Measurements from ENCODE around the gene FBXW7.

FBXW7 gene

GRCh38 chr4:152421576-152421975, 114.3 kb downstream of the FBXW7 start:
- no peak for DNase-seq

- DNase-seq: no peak
Measured at GRCh38 chr4:152419809-152420208, 116.1 kb downstream of the FBXW7 start.

GRCh38 chr4:152417673-152418072, 118.2 kb downstream of the FBXW7 start:
- no peak for DNase-seq

GRCh38 chr4:152415980-152416379, 119.9 kb downstream of the FBXW7 start:
- DNase-seq: no peak

- no peak for DNase-seq
Measured at GRCh38 chr4:152408514-152409327, 127.2 kb downstream of the FBXW7 start.

- no peak for DNase-seq
Measured at GRCh38 chr4:152401424-152401823, 134.5 kb downstream of the FBXW7 start.

GRCh38 chr4:152399246-152399645, 136.6 kb downstream of the FBXW7 start:
- no peak for DNase-seq

GRCh38 chr4:152398060-152398459, 137.8 kb downstream of the FBXW7 start:
- DNase-seq: no peak

- no peak for DNase-seq
Measured at GRCh38 chr4:152394791-152395190, 141.1 kb downstream of the FBXW7 start.

- DNase-seq: no peak
Measured at GRCh38 chr4:152392079-152392478, 143.8 kb downstream of the FBXW7 start.

- DNase-seq: no peak
Measured at GRCh38 chr4:152390216-152390615, 145.7 kb downstream of the FBXW7 start.

GRCh38 chr4:152389359-152389758, 146.5 kb downstream of the FBXW7 start:
- no peak for DNase-seq

GRCh38 chr4:152385551-152385950, 150.3 kb downstream of the FBXW7 start:
- no peak for DNase-seq

- no peak for DNase-seq
Measured at GRCh38 chr4:152382057-152382785, 153.7 kb downstream of the FBXW7 start.

- DNase-seq: no peak
Measured at GRCh38 chr4:152380919-152381318, 155.0 kb downstream of the FBXW7 start.

- no peak for DNase-seq
Measured at GRCh38 chr4:152380185-152380584, 155.7 kb downstream of the FBXW7 start.

- DNase-seq: no peak
Measured at GRCh38 chr4:152374606-152375285, 161.1 kb downstream of the FBXW7 start.

GRCh38 chr4:152374153-152374552, 161.7 kb downstream of the FBXW7 start:
- DNase-seq: no peak

- DNase-seq: no peak
Measured at GRCh38 chr4:152372444-152372843, 163.4 kb downstream of the FBXW7 start.

- DNase-seq: no peak
Measured at GRCh38 chr4:152369902-152370295, 166.0 kb downstream of the FBXW7 start.

- DNase-seq: no peak
Measured at GRCh38 chr4:152369203-152369901, 166.5 kb downstream of the FBXW7 start.

GRCh38 chr4:152368001-152368400, 167.9 kb downstream of the FBXW7 start:
- peak; percentile 58 for DNase-seq

- no peak for DNase-seq
Measured at GRCh38 chr4:152364883-152365282, 171.0 kb downstream of the FBXW7 start.

All from NCI-H524 treated with DMSO at 0.1 percent for 48 hours (cell line).